Epithelial cell of proximal tubule (primary cell): ENCODE measurements around the gene NXNL2. TPM values are rescaled to one million over a fixed set of nuclear protein-coding genes. Genes with fewer than 3 reads are reported as not detected.
A peak's percentile ranks its signal among the peaks of the same experiment; 100 is the strongest.

ENCODE experiments used
- DNase-seq: peaks from one replicate; pipeline ENCODE4 v3.0.0-alpha.2; 2011; ENCODE audit warnings: low read depth
- H3K4me3 ChIP-seq: 2 replicates; pipeline ENCODE4 v1.5.1; 2011; ENCODE audit warnings: low read depth, mild to moderate bottlenecking, low read length
- total RNA-seq: library from RNA; depleted of rRNA; stranded (reverse); fragments of >200 nt; gene quantifications from 2 replicates; pipeline ENCODE4 v1.2.3, GENCODE V29; 2015
- TF ChIP-seq, protein P1 (sequence below): conservative IDR thresholded peaks from 2 replicates; pipeline ENCODE4 v1.5.1; 2012; ENCODE audit warnings: low read depth, mild to moderate bottlenecking, low read length

The NXNL2 gene
- total RNA-seq, 1 donor from 2014 or later: 6.9 TPM

DNA sequence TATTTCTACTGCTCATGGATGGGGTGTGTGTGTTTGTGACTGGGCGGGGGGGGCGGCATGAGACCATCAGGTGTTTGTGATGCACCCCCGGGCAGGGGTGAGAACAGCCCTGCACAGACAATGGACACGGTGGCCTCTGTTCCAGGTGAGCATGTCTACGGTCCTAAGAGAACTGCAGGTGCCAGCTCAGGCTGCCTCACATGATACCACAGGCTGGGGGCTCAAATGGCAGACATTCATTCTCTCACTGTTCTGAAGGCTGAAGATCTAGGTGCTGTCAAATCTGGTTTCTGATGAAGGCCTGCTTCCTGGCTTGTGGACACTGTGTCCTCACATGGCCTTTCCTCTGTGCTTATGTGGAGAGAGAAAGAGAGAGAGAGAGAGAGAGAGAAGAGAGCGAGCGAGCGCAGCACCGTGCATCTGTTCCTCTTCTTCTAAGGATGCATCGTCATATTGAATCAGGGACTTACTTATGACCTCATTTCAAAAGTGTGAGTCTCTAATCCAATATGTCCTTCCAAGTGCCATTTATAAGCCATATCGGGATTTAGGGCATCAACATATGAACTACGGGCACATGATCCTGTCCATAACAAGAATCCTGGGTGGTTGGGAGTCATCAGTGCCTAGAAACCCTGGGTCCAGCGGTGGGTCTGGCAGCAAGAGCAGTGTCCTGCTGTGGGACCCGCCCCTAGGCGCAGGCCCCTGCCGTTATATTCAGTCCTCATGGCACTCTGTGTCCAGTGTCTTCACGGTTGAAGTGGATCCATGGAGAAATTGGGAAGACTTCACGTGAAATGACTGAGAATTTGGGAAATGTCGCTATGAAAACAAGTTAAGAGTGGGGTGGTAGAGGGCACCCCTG lies 42.5 kb downstream of the NXNL2 start:
- no peak overlapping the region for H3K4me3 ChIP-seq
- no peak for DNase-seq
- TF ChIP-seq, protein P1, sequence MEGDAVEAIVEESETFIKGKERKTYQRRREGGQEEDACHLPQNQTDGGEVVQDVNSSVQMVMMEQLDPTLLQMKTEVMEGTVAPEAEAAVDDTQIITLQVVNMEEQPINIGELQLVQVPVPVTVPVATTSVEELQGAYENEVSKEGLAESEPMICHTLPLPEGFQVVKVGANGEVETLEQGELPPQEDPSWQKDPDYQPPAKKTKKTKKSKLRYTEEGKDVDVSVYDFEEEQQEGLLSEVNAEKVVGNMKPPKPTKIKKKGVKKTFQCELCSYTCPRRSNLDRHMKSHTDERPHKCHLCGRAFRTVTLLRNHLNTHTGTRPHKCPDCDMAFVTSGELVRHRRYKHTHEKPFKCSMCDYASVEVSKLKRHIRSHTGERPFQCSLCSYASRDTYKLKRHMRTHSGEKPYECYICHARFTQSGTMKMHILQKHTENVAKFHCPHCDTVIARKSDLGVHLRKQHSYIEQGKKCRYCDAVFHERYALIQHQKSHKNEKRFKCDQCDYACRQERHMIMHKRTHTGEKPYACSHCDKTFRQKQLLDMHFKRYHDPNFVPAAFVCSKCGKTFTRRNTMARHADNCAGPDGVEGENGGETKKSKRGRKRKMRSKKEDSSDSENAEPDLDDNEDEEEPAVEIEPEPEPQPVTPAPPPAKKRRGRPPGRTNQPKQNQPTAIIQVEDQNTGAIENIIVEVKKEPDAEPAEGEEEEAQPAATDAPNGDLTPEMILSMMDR: no peak

DNA sequence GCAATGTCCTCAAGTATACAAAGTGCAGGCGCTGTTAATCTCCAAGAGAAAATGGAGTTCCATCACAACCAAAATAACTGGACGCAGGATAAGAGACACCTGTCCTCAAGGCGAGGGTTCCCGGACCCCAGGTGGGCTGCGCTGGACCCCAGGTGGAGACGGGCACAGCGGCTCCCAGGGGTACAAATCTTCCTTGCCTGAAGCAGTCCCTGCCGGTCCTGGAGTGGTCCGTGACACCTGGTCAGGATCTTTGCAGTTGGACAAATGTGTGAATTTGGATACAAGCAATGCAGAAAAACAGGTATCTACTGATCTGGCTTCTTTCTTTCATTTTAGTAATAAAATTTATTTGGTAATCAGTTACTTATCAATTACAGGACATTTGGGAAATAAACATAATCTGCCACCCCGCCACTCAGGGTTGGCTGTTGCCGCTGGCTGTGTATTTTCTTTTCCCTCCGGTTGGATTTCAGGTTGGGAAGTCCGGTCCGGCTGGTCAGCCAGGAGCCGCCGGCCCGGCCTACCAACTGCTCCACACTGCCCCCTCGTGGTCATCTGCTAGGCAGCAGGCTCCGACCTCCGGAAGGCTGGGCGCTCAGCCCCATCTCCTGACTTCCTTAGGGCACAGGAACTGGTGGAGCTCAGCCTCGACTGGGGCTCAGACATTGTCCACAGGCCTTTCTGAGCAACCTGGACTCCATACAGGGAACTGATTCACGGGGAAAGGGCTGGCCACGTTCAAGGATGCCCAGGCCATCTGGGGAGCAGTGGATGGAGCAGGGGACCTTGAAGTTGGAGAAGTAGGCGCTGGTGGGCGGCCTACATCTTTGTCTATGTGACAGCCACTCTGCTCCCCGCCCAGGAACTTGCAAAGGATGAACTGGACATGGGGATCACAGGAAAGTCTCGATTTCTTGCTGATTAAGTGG lies 43.4 kb downstream of the NXNL2 start:
- no peak overlapping the region for H3K4me3 ChIP-seq
- no peak for DNase-seq
- TF ChIP-seq, protein P1: peak; percentile 93

DNA sequence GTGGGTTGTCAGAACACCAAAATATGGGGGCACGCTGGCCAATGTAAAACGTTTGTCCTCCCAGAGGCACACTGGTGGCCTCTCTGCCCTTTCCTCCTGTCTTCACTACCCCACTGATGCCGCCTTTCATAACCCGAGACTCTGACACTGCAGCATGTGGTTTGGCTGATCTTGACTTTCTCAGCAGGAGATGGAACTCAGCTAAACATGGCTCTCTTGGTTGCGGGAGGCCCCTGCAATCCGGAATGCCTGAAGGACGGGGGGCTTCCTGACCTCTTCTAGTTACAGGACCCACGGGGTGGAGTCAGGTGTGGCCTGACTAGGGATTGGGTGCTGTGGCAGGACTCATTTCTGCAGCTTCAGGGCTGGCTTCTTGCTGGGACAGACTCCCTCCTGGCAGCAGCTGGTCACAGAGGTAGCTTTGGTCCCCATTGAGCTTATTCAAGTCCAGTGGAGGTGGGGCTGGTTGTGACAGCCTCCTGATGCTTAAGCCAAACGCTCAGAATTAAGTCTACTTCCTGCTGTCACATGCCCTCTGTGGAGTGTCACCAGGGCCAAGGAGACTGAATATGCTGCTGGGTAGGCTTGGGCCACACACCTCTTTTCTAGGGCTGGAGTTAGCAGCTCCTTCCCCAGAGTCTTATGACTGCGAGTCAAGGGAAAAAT lies 44.2 kb downstream of the NXNL2 start:
- DNase-seq: no peak
- TF ChIP-seq, protein P1: no peak
- H3K4me3 ChIP-seq: no peak overlapping the region

DNA sequence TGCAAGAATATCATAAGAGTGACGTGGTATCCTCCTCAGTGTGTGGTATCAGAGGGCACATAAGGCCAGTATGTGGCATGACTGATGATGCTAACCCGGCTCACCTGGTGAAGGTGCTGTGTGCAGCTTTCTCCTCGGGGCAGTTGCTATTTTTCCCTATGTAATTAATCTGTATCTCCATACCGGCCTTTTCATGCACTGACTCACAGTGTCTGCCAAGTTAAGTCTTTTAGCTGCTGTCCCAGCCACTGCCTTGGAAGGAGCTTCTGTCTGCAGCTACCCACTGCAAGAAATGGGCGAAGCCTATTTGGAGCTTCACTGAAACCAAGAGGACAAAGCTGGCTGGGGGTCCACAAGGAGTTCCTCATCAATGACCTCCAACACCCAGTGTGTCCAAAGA lies 46.0 kb downstream of the NXNL2 start:
- TF ChIP-seq, protein P1: no peak
- no peak overlapping the region for H3K4me3 ChIP-seq
- no peak for DNase-seq

DNA sequence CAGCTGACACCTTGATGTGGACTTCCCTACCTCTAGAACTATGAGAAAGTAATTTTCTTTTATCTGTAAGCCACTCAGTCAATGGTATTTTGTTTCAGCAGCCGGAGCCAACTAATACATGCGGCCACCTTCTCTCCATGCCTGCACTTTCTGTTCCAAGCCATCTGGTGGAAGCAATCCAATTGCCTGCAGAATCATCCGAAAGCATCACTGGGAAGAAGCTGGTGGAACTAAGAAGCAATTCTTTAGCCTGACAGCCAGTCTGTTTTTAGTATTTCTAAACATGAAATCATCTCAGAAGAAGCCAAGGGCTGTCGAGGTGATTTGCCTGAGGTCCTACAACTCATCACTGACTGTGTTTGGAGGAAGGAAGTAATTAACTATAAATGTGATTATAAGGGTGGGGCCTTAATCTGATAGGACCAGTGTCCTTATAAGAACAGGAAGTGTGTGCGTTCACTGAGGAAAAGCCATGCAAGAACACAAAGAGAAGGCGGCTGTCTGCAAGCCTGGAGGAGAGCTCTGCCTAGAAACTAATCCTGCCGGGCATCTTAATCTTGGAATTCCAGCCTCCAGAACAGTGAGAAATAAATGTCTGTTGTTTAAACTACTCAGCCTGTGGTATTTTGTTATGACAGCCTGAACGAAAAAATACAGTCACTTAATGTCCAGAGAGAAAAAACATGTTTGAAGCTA lies 49.1 kb downstream of the NXNL2 start:
- H3K4me3 ChIP-seq: no peak overlapping the region
- no peak for DNase-seq
- TF ChIP-seq, protein P1: no peak

DNA sequence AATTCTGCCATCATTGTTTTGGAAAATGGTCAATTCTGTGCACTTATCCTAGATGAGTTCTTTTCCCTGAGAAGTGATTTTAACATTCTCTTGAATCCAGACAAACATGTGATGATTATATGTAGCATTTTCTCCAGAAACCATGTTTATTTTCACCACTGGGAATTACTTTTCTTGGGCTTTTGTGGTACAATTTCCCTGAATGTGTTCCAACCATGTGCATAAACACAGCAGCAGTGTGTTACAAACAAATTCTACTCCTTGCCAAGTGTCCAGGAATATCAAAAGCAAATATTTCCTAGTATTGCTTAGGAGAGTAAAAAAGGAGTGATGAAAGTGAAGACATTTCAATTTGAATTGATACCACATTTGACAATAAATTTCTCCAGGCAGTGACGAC lies 50.4 kb downstream of the NXNL2 start:
- TF ChIP-seq, protein P1: no peak
- no peak for DNase-seq
- H3K4me3 ChIP-seq: no peak overlapping the region
